ENCODE data around the gene JMJD7. TPM values are rescaled to one million over a fixed set of nuclear protein-coding genes. Genes with fewer than 3 reads are reported as not detected.

JMJD7 gene
- total RNA-seq, 1 experiment from 2014 or later, result 13.2 TPM

DNA sequence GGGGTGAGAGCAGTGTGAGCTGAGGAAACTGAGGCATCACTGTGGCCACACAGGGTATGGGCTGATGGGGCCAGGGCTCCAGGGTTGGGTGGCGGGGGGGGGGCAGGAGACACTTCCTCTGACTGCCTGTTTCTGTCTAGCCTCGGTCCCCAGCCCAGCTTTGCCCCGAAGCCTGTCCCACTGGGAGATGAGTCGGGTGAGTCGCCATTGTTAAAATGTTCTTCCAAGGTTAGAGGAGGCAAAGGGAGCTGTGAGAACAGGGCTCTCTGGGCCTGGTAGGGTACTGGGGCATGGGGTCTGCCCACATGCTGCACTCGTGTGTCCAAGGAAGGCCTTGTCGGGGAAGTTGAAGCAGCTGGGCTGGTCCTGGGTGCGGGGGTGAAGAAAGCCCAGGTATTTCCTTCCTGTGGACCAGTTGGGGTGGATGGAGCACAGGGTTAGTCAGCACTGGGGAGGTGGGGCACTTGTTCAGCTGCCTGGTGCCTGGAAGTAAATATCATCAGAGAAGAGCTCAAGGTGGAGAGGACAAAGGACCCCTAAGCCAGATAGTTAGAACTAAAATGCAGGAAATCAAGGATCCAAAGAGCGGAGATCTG lies 8.3 kb upstream of the JMJD7 start:
- ChIA-PET CTCF (no interaction called here), POLR2A (no interaction called here)
- in situ Hi-C loops (cut with HindIII; ENCODE audit: low pct_unique_long_range_greater_than_20kb, low sequenced_read_pairs) (no loop called here), intact Hi-C loops (cut with micrococcal nuclease; ENCODE audit: unreplicated experiment) (loop anchor here (10.0 kb wide), 1 partner anchor 215 kb away; no protein-coding TSS in a partner anchor)
- Histone ChIP-seq H3K4me1 (ENCODE audit: control insufficient read depth, insufficient read depth, low read length) (no peaks in the 10 kb centered on the region), H3K27me3 (ENCODE audit: control insufficient read depth, insufficient read depth, low read length) (no peaks in the 10 kb centered on the region), H3K27ac (ENCODE audit: low read length) (no peak overlapping the region), H3K4me3 (ENCODE audit: low read depth in 2 of 2, low read length in 2 of 2) (no peak overlapping the region), H3K9me3 (ENCODE audit: control insufficient read depth, insufficient read depth, low read depth, low read length) (no peaks in the 10 kb centered on the region), H3K36me3 (ENCODE audit: control insufficient read depth, insufficient read depth, low read length) (peaks cover 4% of the 10 kb centered on the region; the same call in 1 of the 2 replicates)
- no peak for DNase-seq (ENCODE audit: low read depth, low spot score)
- ATAC-seq, result no peak
- no TSS peak for BruUV-seq (replicated peaks)
- no peak for TF ChIP-seq TCF7L2 (IDR thresholded peaks at IDR 0.05; ENCODE audit: low read depth, low read length)
- TF ChIP-seq, protein P1, sequence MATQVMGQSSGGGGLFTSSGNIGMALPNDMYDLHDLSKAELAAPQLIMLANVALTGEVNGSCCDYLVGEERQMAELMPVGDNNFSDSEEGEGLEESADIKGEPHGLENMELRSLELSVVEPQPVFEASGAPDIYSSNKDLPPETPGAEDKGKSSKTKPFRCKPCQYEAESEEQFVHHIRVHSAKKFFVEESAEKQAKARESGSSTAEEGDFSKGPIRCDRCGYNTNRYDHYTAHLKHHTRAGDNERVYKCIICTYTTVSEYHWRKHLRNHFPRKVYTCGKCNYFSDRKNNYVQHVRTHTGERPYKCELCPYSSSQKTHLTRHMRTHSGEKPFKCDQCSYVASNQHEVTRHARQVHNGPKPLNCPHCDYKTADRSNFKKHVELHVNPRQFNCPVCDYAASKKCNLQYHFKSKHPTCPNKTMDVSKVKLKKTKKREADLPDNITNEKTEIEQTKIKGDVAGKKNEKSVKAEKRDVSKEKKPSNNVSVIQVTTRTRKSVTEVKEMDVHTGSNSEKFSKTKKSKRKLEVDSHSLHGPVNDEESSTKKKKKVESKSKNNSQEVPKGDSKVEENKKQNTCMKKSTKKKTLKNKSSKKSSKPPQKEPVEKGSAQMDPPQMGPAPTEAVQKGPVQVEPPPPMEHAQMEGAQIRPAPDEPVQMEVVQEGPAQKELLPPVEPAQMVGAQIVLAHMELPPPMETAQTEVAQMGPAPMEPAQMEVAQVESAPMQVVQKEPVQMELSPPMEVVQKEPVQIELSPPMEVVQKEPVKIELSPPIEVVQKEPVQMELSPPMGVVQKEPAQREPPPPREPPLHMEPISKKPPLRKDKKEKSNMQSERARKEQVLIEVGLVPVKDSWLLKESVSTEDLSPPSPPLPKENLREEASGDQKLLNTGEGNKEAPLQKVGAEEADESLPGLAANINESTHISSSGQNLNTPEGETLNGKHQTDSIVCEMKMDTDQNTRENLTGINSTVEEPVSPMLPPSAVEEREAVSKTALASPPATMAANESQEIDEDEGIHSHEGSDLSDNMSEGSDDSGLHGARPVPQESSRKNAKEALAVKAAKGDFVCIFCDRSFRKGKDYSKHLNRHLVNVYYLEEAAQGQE (IDR thresholded peaks at IDR 0.05; ENCODE audit: insufficient read depth in 1 of 2, low read depth in 2 of 2, low read length in 1 of 2), result no peak
- TF ChIP-seq SIN3A (IDR thresholded peaks at IDR 0.05; ENCODE audit: borderline replicate concordance, insufficient read depth, low read depth, low read length), result no peak
- no peak for TF ChIP-seq POLR2AphosphoS5 (IDR thresholded peaks at IDR 0.05; ENCODE audit: low read depth, low read length)

DNA sequence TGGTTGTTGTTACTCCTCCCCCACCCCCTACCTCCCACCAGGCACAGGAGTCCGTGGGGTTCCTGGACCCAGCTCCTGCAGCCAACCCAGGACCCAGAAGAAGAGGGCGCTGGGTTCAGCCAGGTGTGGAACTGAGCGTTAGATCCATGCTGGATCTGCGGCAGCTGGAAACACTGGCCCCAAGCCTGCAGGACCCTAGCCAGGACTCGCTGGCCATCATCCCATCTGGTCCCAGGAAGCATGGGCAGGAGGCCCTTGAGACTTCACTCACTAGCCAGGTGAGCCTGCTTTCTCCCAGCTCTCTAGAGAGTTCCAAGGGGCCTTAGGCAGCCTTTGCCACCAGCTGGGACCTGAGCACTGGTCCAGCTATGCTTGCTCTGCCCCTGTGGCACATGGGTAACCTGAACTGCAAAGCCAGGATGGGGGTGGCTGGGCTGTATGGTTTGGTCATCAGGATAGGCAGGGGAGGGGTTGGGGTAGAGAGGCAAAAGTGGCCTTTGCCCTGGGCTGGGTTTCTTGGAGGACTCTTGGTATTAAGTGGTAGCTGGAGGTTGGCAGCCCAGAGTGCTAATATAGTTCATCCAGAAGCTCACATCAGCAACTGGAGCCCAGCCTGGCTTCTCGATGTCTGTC lies 7.0 kb upstream of the JMJD7 start:
- ATAC-seq, result no peak
- intact Hi-C loops (cut with micrococcal nuclease; ENCODE audit: unreplicated experiment), result no loop called here
- no TSS peak for BruUV-seq (replicated peaks)

More for the DNA sequence above, 7.0 kb upstream of the JMJD7 start:
- ChIA-PET CTCF (interaction anchor here (1.1 kb wide), 1 partner anchor 48 kb away, joined by 3 read pairs; no protein-coding TSS in a partner anchor), POLR2A (interaction anchor here (0.6 kb wide), 1 partner anchor 40 kb away, joined by 3 read pairs; no protein-coding TSS in a partner anchor)
- DNase-seq (ENCODE audit: low read depth, low spot score), result no peak
- peaks cover 2% of the 10 kb centered on the region; the same call in 1 of the 2 replicates for H3K36me3 ChIP-seq (ENCODE audit: control insufficient read depth, insufficient read depth, low read length)
- in situ Hi-C loops (cut with HindIII; ENCODE audit: low pct_unique_long_range_greater_than_20kb, low sequenced_read_pairs), result no loop called here
- no peak overlapping the region for H3K27ac ChIP-seq (ENCODE audit: low read length)
- no peak overlapping the region for H3K4me3 ChIP-seq (ENCODE audit: low read depth in 2 of 2, low read length in 2 of 2)
- no peaks in the 10 kb centered on the region for H3K4me1 ChIP-seq (ENCODE audit: control insufficient read depth, insufficient read depth, low read length)
- no peaks in the 10 kb centered on the region for H3K9me3 ChIP-seq (ENCODE audit: control insufficient read depth, insufficient read depth, low read depth, low read length)
- no peaks in the 10 kb centered on the region for H3K27me3 ChIP-seq (ENCODE audit: control insufficient read depth, insufficient read depth, low read length)
- TF ChIP-seq SIN3A (IDR thresholded peaks at IDR 0.05; ENCODE audit: borderline replicate concordance, insufficient read depth, low read depth, low read length) (no peak), TCF7L2 (IDR thresholded peaks at IDR 0.05; ENCODE audit: low read depth, low read length) (no peak), POLR2AphosphoS5 (IDR thresholded peaks at IDR 0.05; ENCODE audit: low read depth, low read length) (no peak)
- TF ChIP-seq, protein P2, sequence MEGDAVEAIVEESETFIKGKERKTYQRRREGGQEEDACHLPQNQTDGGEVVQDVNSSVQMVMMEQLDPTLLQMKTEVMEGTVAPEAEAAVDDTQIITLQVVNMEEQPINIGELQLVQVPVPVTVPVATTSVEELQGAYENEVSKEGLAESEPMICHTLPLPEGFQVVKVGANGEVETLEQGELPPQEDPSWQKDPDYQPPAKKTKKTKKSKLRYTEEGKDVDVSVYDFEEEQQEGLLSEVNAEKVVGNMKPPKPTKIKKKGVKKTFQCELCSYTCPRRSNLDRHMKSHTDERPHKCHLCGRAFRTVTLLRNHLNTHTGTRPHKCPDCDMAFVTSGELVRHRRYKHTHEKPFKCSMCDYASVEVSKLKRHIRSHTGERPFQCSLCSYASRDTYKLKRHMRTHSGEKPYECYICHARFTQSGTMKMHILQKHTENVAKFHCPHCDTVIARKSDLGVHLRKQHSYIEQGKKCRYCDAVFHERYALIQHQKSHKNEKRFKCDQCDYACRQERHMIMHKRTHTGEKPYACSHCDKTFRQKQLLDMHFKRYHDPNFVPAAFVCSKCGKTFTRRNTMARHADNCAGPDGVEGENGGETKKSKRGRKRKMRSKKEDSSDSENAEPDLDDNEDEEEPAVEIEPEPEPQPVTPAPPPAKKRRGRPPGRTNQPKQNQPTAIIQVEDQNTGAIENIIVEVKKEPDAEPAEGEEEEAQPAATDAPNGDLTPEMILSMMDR (IDR thresholded peaks at IDR 0.05), result no peak
- TF ChIP-seq, protein P1 (IDR thresholded peaks at IDR 0.05; ENCODE audit: insufficient read depth in 1 of 2, low read depth in 2 of 2, low read length in 1 of 2), result no peak
